HepG2 (cell line): ENCODE data around the gene MRPS5. TPM values are rescaled to one million over a fixed set of nuclear protein-coding genes. Genes with fewer than 3 reads are reported as not detected.

ENCODE experiments used
- ATRX ChIP-seq: sonication (generic); formaldehyde crosslinking; IDR thresholded peaks from 2 replicates; pipeline ENCODE4 v1.4.0; 2020; ENCODE audit warnings: missing genetic modification reagents, borderline replicate concordance
- CCAR2 ChIP-seq: fragments of 200-400 bp; formaldehyde crosslinking; optimal IDR thresholded peaks from 2 replicates; pipeline ENCODE3; 2018; ENCODE audit warnings: low read depth, mild to moderate bottlenecking, low read length, moderate library complexity
- CEBPG ChIP-seq: IDR thresholded peaks from 2 replicates; pipeline ENCODE4 v1.6.1; 2016
- FUBP1 ChIP-seq: sonication (generic); formaldehyde crosslinking; IDR thresholded peaks from 2 replicates; pipeline ENCODE4 v1.5.1; 2020; ENCODE audit warnings: missing genetic modification reagents, mild to moderate bottlenecking, borderline replicate concordance
- KAT2B ChIP-seq: fragments of 150-350 bp; IDR thresholded peaks from 2 replicates; pipeline ENCODE4 v1.6.1; 2014; ENCODE audit warnings: low read depth, low read length, borderline replicate concordance
- KLF13 ChIP-seq: sonication (generic); formaldehyde crosslinking; IDR thresholded peaks from 2 replicates; pipeline ENCODE4 v1.4.0; 2020; ENCODE audit warnings: mild to moderate bottlenecking, missing genetic modification reagents
- MTF1 ChIP-seq: sonication (generic); formaldehyde crosslinking; IDR thresholded peaks from 2 replicates; pipeline ENCODE4 v1.5.0; 2020; ENCODE audit warnings: missing genetic modification reagents
- NR3C1 ChIP-seq: sonication (generic); formaldehyde crosslinking; IDR thresholded peaks from 2 replicates; pipeline ENCODE4 v1.4.0; 2020; ENCODE audit warnings: missing genetic modification reagents
- SMC3 ChIP-seq: IDR thresholded peaks from 2 replicates; pipeline ENCODE4 v1.6.1; 2011; ENCODE audit warnings: low read length, improper control_type of control experiment
- SNAPC5 ChIP-seq: sonication (generic); formaldehyde crosslinking; IDR thresholded peaks from 2 replicates; pipeline ENCODE4 v1.8.1; 2023; ENCODE audit warnings: mild to moderate bottlenecking, missing genetic modification reagents, borderline replicate concordance
- SOX13 ChIP-seq, 3 experiments: fragments of 450-650 bp in 1 of 3; sonication (generic) in 1 of 3; formaldehyde crosslinking in 1 of 3; IDR thresholded peaks in 2 of 3; conservative IDR thresholded peaks in 1 of 3; 2 replicates each; pipeline versions ENCODE4 v1.5.0 to v1.6.1; 2016 to 2020; ENCODE audit warnings: antibody characterized with exemption in 1 of 3, mild to moderate bottlenecking in 1 of 3, missing compliant biosample characterization in 1 of 3, missing genetic modification reagents in 1 of 3, moderate library complexity in 1 of 3
- SYNCRIP ChIP-seq: fragments of 200-400 bp; formaldehyde crosslinking; IDR thresholded peaks from 2 replicates; pipeline ENCODE4 v1.6.1; 2018; ENCODE audit warnings: mild to moderate bottlenecking, low read depth, low read length; ENCODE audit not compliant: insufficient read depth
- THAP9 ChIP-seq: sonication (generic); formaldehyde crosslinking; IDR thresholded peaks from 2 replicates; pipeline ENCODE4; 2020; ENCODE audit warnings: missing genetic modification reagents, mild to moderate bottlenecking, borderline replicate concordance
- U2AF2 ChIP-seq: fragments of 200-400 bp; formaldehyde crosslinking; IDR thresholded peaks from 2 replicates; pipeline ENCODE4 v1.6.1; 2017; ENCODE audit warnings: low read depth, mild to moderate bottlenecking, low read length
- ZBTB34 ChIP-seq: sonication (generic); formaldehyde crosslinking; IDR thresholded peaks from 2 replicates; pipeline ENCODE4 v1.8.0; 2022; ENCODE audit warnings: mild to moderate bottlenecking, missing genetic modification reagents
- ZC3H4 ChIP-seq: sonication (generic); formaldehyde crosslinking; IDR thresholded peaks from 2 replicates; pipeline ENCODE4 v1.4.0; 2020; ENCODE audit warnings: missing genetic modification reagents, borderline replicate concordance
- ZIK1 ChIP-seq: sonication (generic); formaldehyde crosslinking; IDR thresholded peaks from 2 replicates; pipeline ENCODE4 v1.5.0; 2020; ENCODE audit warnings: mild to moderate bottlenecking, low read depth, missing genetic modification reagents, borderline replicate concordance
- ZNF101 ChIP-seq: sonication (generic); formaldehyde crosslinking; IDR thresholded peaks from 2 replicates; pipeline ENCODE4 v1.4.0; 2020; ENCODE audit warnings: mild to moderate bottlenecking, low read depth, missing genetic modification reagents, borderline replicate concordance
- ZNF556 ChIP-seq: sonication (generic); formaldehyde crosslinking; IDR thresholded peaks from 2 replicates; pipeline ENCODE4 v1.4.0; 2020; ENCODE audit warnings: mild to moderate bottlenecking, missing genetic modification reagents, borderline replicate concordance
- ZNF567 ChIP-seq: sonication (generic); formaldehyde crosslinking; IDR thresholded peaks from 2 replicates; pipeline ENCODE4 v1.8.1; 2023; ENCODE audit warnings: mild to moderate bottlenecking, missing genetic modification reagents, borderline replicate concordance
- ZNF652 ChIP-seq: IDR thresholded peaks from 2 replicates; pipeline ENCODE4 v1.6.1; 2016; ENCODE audit warnings: low read depth, borderline replicate concordance
- ZNF709 ChIP-seq: sonication (generic); formaldehyde crosslinking; IDR thresholded peaks from 2 replicates; pipeline ENCODE4 v1.5.0; 2020; ENCODE audit warnings: mild to moderate bottlenecking, missing genetic modification reagents
- polyA plus RNA-seq, 8 experiments: library from polyadenylated mRNA; depleted of rRNA in 3 of 8; stranded (reverse) in 7 of 8; unstranded in 1 of 8; fragments of >200 nt; fragmentation: Illumina TruSeq in 4 of 8; extraction: Trizol in 4 of 8; gene quantifications; 2 replicates each; pipeline versions ENCODE4 v1.2.1 to v1.2.3, GENCODE V29; 2011 to 2016; ENCODE audit warnings: low read depth in 4 of 8, missing spikeins in 1 of 8, mixed read lengths in 1 of 8; ENCODE audit not compliant: insufficient read depth in 1 of 8
- total RNA-seq, 5 experiments: library from RNA; depleted of rRNA; stranded (reverse); fragments of >200 nt; fragmentation: Illumina TruSeq; extraction: Trizol; gene quantifications; 2 replicates each; pipeline ENCODE4 v1.2.3, GENCODE V29; 2016; ENCODE audit warnings: low read depth in 1 of 5

MRPS5 gene
- total and polyA plus RNA-seq, 2 of the 13 experiments (the other 11 are each of a cell fraction or from before 2014, with no cell fraction given): 98.8 to 134 TPM

- TF ChIP-seq MTF1 (no peak), ZC3H4 (CRISPR knock-in tag) (no peak; the same call in 1 of the 2 replicates), U2AF2 (no peak), FUBP1 (no peak; the same call in 1 of the 2 replicates), CCAR2 (no peak), THAP9 (CRISPR knock-in tag) (peak; percentile 80), ZNF567 (0 out of 2 replicates have a peak, but pooled peaks have one; percentile 43), KAT2B (no peak), SNAPC5 (CRISPR knock-in tag) (peak; percentile 81; the same call in 1 of the 2 replicates), SOX13 (IDR thresholded peaks at IDR 0.05) (no peak; the same call in 1 of the 2 replicates), SOX13 (CRISPR knock-in tag; conservative IDR thresholded peaks at IDR 0.05 in 1 of 2, IDR thresholded peaks at IDR 0.05 in 1 of 2) (peak in 1 of 2 experiments; percentile 52; a peak in 2 of 4 replicates), ZBTB34 (CRISPR knock-in tag) (peak; percentile 81), ZNF556 (CRISPR knock-in tag) (no peak; the same call in 1 of the 2 replicates), ZIK1 (CRISPR knock-in tag) (peak; percentile 92), NR3C1 (CRISPR knock-in tag) (no peak), ZNF101 (peak; percentile 79; the same call in 1 of the 2 replicates), ZNF709 (CRISPR knock-in tag) (peak; percentile 97), ZNF652 (no peak), KLF13 (CRISPR knock-in tag) (peak; percentile 84; the same call in 1 of the 2 replicates), SMC3 (no peak), CEBPG (CRISPR knock-in tag) (no peak; the same call in 1 of the 2 replicates), SYNCRIP (no peak), ATRX (CRISPR knock-in tag) (no peak)
Measured at GRCh38 chr2:95121407-95122196, at the start of gene MRPS5 (continued).
